GM21423 (cell line): ENCODE results near the gene SSU72.
A peak's percentile ranks its signal among the peaks of the same experiment; 100 is the strongest.

Experiments used
- ATAC-seq: cut with Tn5 transposase; IDR thresholded peaks from one replicate; pipeline ENCODE4 v1.9.1; 2021; ENCODE audit warnings: mild to moderate bottlenecking, moderate library complexity; ENCODE audit not compliant: unreplicated experiment

The SSU72 gene

GRCh38 chr1:1574721-1575537, at the start of gene SSU72:
SSU72 (minus strand) TSS chr1:1574863; CDS start chr1:1574557, 306 bp downstream.
- ATAC-seq, result peak; percentile 80

- ATAC-seq, result no peak
Measured at GRCh38 chr1:1623631-1624442, 49.2 kb upstream of the SSU72 start.

GRCh38 chr1:1623181-1623630, 48.5 kb upstream of the SSU72 start:
- ATAC-seq, result no peak

- no peak for ATAC-seq
Measured at GRCh38 chr1:1622788-1623094, 48.1 kb upstream of the SSU72 start.

GRCh38 chr1:1622010-1622787, 47.5 kb upstream of the SSU72 start:
- no peak for ATAC-seq

GRCh38 chr1:1621173-1622009, 46.7 kb upstream of the SSU72 start:
- no peak for ATAC-seq

- ATAC-seq, result no peak
Measured at GRCh38 chr1:1620433-1621139, 45.9 kb upstream of the SSU72 start.

- no peak for ATAC-seq
Measured at GRCh38 chr1:1619917-1620361, 45.3 kb upstream of the SSU72 start.

- no peak for ATAC-seq
Measured at GRCh38 chr1:1618396-1619068, 43.9 kb upstream of the SSU72 start.

GRCh38 chr1:1617925-1618324, 43.3 kb upstream of the SSU72 start:
- ATAC-seq, result no peak

- ATAC-seq, result no peak
Measured at GRCh38 chr1:1617516-1617915, 42.9 kb upstream of the SSU72 start.

GRCh38 chr1:1616838-1617237, 42.2 kb upstream of the SSU72 start:
- no peak for ATAC-seq

GRCh38 chr1:1616045-1616790, 41.6 kb upstream of the SSU72 start:
- peak; percentile 14 for ATAC-seq

GRCh38 chr1:1615256-1616044, 40.8 kb upstream of the SSU72 start, which contains the start of gene MIB2:
MIB2 (plus strand) TSS chr1:1615500; CDS start chr1:1623453, 7,953 bp downstream.
- peak; percentile 80 for ATAC-seq

GRCh38 chr1:1614954-1615255, 40.2 kb upstream of the SSU72 start:
- ATAC-seq, result no peak

GRCh38 chr1:1614204-1614953, 39.7 kb upstream of the SSU72 start:
- ATAC-seq, result no peak

GRCh38 chr1:1613509-1614082, 38.9 kb upstream of the SSU72 start:
- no peak for ATAC-seq
